ENCODE measurements around the gene NUP160.

DNA sequence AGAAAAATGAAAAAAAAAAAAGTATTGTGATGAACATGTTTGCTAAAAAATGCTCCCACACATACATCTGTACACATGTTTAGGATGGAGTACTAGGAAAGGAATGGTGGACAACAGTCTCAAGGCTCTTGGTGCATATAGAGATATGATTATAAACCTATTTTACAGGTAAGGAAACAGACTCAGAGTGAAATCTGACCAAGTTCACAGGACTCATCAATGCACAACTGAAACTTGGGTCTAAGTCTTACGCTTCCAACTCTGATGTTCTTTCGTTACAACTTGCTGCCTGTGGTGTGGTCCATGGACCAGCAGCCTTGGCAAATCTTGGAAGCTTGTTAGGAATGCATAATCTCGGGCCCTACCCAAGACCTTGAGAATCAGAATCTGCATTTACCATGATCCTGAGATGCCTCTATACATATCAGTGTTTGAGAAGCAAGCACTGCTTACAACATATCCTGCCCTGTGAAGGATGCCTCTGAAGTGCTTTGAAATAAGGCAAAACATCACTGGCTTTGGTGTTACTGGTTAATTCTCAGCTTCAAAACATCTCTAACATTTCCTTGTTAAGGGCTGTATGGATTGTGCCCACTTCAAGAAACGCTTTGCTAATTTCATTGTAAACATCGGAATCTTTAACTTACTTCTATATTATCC lies 39.9 kb upstream of the NUP160 start:
- TF ChIP-seq POLR2A (IDR thresholded peaks at IDR 0.05): no peak
- TF ChIP-seq, protein P1, sequence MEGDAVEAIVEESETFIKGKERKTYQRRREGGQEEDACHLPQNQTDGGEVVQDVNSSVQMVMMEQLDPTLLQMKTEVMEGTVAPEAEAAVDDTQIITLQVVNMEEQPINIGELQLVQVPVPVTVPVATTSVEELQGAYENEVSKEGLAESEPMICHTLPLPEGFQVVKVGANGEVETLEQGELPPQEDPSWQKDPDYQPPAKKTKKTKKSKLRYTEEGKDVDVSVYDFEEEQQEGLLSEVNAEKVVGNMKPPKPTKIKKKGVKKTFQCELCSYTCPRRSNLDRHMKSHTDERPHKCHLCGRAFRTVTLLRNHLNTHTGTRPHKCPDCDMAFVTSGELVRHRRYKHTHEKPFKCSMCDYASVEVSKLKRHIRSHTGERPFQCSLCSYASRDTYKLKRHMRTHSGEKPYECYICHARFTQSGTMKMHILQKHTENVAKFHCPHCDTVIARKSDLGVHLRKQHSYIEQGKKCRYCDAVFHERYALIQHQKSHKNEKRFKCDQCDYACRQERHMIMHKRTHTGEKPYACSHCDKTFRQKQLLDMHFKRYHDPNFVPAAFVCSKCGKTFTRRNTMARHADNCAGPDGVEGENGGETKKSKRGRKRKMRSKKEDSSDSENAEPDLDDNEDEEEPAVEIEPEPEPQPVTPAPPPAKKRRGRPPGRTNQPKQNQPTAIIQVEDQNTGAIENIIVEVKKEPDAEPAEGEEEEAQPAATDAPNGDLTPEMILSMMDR (IDR thresholded peaks at IDR 0.05): no peak

Data from vagina (tissue), 2 donors.